NCI-H345 treated with DMSO at 0.1 percent for 48 hours (cell line): ENCODE measurements around the gene FNDC8.
"Not testable (repeated sequence)": the region's sequence is repeated elsewhere in the genome, so short reads cannot be mapped to it uniquely, and the experiment has no call there.

Source experiments
- DNase-seq: peaks from one replicate; lab custom pipeline; 2025; ENCODE audit not compliant: unreplicated experiment; lab: John Stamatoyannopoulos, UW

Gene FNDC8

DNA sequence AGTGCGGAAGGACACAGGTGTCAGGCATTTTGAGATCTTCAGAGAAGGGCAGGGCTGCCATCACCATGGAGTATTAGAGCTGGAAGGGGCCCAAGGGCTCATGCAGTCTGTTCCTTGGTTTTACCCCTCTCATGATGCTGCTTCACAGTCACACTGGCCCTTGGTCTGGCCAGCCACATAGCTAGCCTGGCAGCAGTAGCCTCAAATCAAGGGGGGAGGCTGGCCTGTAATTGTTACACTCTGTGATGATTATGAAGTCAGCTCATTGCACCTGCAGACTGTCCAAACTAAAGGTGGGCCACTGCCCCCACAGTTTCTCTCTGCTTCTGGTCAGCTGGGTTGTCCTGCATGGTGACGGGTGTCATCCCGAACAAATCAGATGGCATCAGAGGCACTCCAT lies at the start of gene FNDC8:
FNDC8 (plus strand) TSS at position 301 of the 400 bp plus-strand sequence; CDS start at position 380, 79 bp downstream.
- no peak for DNase-seq

GRCh38 chr17:35073183-35073790 lies 48.1 kb upstream of the FNDC8 start:
- no peak for DNase-seq

- DNase-seq: no peak
These were observed 47.3 kb upstream of the FNDC8 start for GRCh38 chr17:35073991-35074627.

- DNase-seq: no peak
These were observed 46.4 kb upstream of the FNDC8 start for GRCh38 chr17:35074711-35075707.

DNA sequence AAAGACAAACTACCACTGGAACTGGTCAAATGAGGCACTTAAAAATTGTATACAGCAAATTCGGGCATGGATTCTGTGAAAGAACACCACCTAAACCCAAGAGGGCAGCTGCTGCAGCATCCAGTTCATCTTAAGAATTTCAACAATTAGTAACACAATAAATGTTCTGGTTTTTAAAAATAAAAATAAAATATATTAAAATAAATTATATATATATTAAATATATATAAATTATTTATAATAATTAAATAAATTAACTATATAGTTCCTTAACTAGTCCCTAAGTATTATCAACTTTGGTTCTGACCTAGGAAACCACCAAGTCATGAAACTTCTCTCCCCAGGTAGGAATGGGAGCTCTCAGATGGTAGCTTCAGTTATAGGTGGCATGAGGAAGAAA lies 44.5 kb upstream of the FNDC8 start:
- no peak for DNase-seq

GRCh38 chr17:35079547-35080423 lies 41.6 kb upstream of the FNDC8 start:
- DNase-seq: no peak

GRCh38 chr17:35080536-35080935 lies 40.9 kb upstream of the FNDC8 start:
- DNase-seq: no peak

GRCh38 chr17:35081638-35082037 lies 39.8 kb upstream of the FNDC8 start:
- no peak for DNase-seq

DNA sequence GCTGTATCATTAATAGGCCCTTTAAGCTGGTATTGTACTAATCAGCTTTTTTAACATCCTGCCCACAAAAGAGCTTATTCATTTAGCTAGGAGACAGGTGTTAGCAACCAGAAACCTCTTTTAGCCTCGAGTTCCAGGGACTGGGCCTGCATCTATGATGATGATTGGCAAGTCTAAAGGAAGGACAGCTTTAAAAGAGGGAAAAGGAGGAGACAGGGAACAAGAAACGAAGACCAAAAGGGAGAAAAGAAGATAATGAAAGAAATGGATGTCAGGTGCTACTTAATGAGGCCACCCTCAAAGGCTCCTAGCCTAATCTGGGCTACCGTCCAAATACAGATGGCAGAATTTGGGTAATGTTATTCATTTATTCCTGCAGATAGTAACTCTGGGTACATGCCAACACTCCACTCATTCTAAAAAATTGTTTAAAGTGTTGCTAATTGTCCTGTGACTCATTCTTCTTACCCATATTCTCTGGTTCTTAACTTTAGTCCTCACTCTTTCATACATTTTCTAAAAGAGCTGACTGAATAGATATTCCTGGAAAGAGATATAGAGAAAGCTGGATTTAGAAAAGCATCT lies 39.2 kb upstream of the FNDC8 start:
- no peak for DNase-seq

DNA sequence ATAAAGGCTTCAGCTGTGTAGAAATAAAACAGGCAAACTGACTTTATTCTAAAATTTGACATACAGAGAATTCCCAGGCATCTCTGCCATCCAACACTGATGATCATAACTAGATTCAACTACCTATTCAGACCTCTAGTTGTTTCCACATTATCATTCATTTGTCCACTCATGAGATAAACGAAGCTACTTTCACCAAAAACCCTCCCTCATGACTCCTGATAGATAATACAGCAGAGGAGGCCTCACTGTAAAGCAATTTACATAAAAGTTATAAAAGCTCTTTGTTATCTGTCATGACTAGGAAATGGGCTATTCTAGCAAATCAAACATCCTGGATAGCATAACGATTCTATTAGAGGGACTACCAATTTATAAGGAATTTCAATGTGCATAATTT lies 38.3 kb upstream of the FNDC8 start:
- DNase-seq: no peak

DNA sequence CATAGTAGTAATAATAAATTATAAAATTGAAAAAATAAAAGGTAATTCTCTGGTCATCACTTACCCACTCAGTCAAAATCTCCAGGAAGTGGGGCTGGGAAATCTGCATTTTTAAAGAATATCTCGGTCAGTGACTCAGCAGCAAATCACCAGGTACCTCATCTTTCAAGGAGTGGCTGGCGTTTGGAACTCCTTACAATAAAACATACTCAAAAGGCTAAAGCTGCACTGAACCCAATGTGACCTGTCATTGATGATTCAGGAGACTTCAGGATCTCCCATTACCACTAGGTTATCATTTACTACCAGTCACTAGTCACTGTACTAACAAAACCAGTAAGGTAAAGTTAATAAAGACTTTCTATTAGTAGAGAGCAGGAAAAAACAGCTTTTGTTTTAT lies 36.4 kb upstream of the FNDC8 start:
- DNase-seq: no peak

GRCh38 chr17:35086164-35086563 lies 35.3 kb upstream of the FNDC8 start:
- no peak for DNase-seq

GRCh38 chr17:35086931-35087573 lies 34.4 kb upstream of the FNDC8 start:
- DNase-seq: no peak

DNA sequence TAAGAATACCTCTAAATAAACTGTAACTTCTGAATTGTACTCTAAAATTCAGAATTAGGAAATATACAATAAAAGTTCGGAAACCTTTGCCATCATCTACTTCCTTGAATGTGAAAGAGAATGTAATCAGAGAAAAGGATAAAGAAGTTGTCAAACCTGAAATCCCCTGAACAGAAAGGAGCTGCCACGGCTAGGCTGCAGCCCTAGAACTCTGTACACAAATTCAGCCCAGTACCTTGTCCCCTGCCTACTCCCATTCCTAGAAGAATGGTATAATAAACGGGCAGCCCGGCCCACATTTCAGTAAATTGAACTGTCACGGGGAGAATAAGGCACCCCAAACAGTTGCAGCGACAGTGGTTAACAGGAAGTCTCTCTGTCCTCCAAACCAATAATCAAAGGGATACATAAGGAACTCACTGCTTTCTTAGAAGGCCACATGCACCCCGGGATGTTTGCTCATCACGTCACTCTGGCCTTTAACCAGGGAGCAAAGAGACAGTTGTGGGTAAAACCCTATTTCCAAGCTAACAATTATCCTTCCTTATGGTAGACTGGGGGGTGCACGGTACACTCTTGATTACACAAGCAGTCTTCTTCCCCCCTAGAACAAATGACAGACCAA lies 33.6 kb upstream of the FNDC8 start:
- peak; percentile 33 for DNase-seq

GRCh38 chr17:35088356-35088880 lies 33.0 kb upstream of the FNDC8 start:
- peak; percentile 35 for DNase-seq

- peak; percentile 52 for DNase-seq
These were observed 32.4 kb upstream of the FNDC8 start for GRCh38 chr17:35088881-35089585.

- DNase-seq: no peak
These were observed 31.7 kb upstream of the FNDC8 start for GRCh38 chr17:35089586-35090296.

DNA sequence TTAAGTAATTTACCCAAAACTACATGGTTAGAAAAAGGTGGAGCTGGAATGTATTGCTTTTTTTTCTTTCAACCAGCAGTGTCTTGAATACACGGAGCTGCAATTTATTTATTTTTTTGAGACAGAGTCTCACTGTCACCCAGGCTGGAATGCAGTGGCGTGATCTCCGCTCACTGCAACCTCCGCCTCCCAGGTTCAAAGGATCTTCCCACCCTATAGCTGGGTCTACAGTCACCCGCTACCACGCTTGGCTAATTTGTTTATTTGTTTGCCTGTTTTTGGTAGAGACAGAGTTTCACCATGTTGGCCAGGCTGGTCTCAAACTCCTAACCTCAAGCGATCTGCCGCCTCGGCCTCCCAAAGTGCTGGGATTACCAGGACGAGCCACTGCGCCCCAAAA lies 30.7 kb upstream of the FNDC8 start:
- DNase-seq: not testable (repeated sequence)
